K562 (cell line): ENCODE results near the gene PI4KA. TPM values are rescaled to one million over a fixed set of nuclear protein-coding genes. Genes with fewer than 3 reads are reported as not detected.

Source experiments
- CSDE1 ChIP-seq, 2 experiments: fragments of 450-650 bp; IDR thresholded peaks; 2 replicates each; pipeline ENCODE4 v1.6.1; 2016; ENCODE audit warnings: mild to moderate bottlenecking in 1 of 2
- GABPB2 ChIP-seq: fragments of 250-450 bp; sonication (Bioruptor Pico); conservative IDR thresholded peaks from 2 replicates; pipeline ENCODE4 v1.5.1; 2021; ENCODE audit warnings: mild to moderate bottlenecking
- HDAC1 ChIP-seq, 2 experiments: fragments of 450-650 bp; IDR thresholded peaks; 2 replicates each; pipeline ENCODE4 v1.6.1; 2016 to 2017; ENCODE audit warnings: inconsistent platforms in 1 of 2, mild to moderate bottlenecking in 1 of 2, moderate library complexity in 1 of 2
- HLTF ChIP-seq: fragments of 450-650 bp; IDR thresholded peaks from 2 replicates; pipeline ENCODE4 v1.6.1; 2016
- MYBL2 ChIP-seq, 2 experiments: fragments of 450-650 bp in 1 of 2; sonication (generic) in 1 of 2; formaldehyde crosslinking in 1 of 2; IDR thresholded peaks; 2 replicates each; pipeline versions ENCODE4 v1.6.1 to v1.8.1; 2017 to 2022; ENCODE audit warnings: borderline replicate concordance in 1 of 2, inconsistent platforms in 1 of 2, low read depth in 1 of 2, mild to moderate bottlenecking in 1 of 2, missing genetic modification reagents in 1 of 2, moderate library complexity in 1 of 2
- NR2C1 ChIP-seq, 2 experiments: fragments of 450-650 bp; IDR thresholded peaks; 2 replicates each; pipeline ENCODE4 v1.6.1; 2017; ENCODE audit warnings: mild to moderate bottlenecking in 2 of 2, antibody characterized with exemption in 1 of 2, inconsistent platforms in 1 of 2, missing compliant biosample characterization in 1 of 2, missing genetic modification characterization in 1 of 2
- SFPQ ChIP-seq: fragments of 200-400 bp; formaldehyde crosslinking; IDR thresholded peaks from 2 replicates; pipeline ENCODE4 v1.6.1; 2017; ENCODE audit warnings: mild to moderate bottlenecking, low read depth, low read length, moderate library complexity
- TEAD2 ChIP-seq: fragments of 450-650 bp; IDR thresholded peaks from 2 replicates; pipeline ENCODE4 v1.6.1; 2016; ENCODE audit warnings: missing genetic modification characterization, control low read depth, missing compliant biosample characterization
- THRB ChIP-seq: fragments of 450-650 bp; formaldehyde crosslinking; conservative IDR thresholded peaks from 2 replicates; pipeline ENCODE4 v1.4.0; 2022; ENCODE audit warnings: mild to moderate bottlenecking, missing genetic modification characterization
- ZBTB9 ChIP-seq: fragments of 450-650 bp; formaldehyde crosslinking; IDR thresholded peaks from 2 replicates; pipeline ENCODE4 v1.4.0; 2020; ENCODE audit warnings: mild to moderate bottlenecking, moderate library complexity
- ZNF121 ChIP-seq: sonication (generic); formaldehyde crosslinking; conservative IDR thresholded peaks from 2 replicates; pipeline ENCODE4 v1.8.0; 2022; ENCODE audit warnings: missing genetic modification reagents
- ZNF197 ChIP-seq: fragments of 200-800 bp; sonication (Bioruptor generic); IDR thresholded peaks from 2 replicates; pipeline ENCODE4 v1.6.1; 2016; ENCODE audit warnings: low read depth, missing genetic modification characterization, missing compliant biosample characterization
- ZNF311 ChIP-seq: fragments of 250-450 bp; sonication (Bioruptor Pico); IDR thresholded peaks from 2 replicates; pipeline ENCODE4 v1.4.0; 2020; ENCODE audit warnings: mild to moderate bottlenecking, moderate library complexity
- ZNF592 ChIP-seq: fragments of 450-650 bp; IDR thresholded peaks from 2 replicates; pipeline ENCODE4 v1.6.1; 2017; ENCODE audit warnings: antibody characterized with exemption, mild to moderate bottlenecking
- ZNF668 ChIP-seq: fragments of 250-450 bp; sonication (Bioruptor Pico); IDR thresholded peaks from 2 replicates; pipeline ENCODE4 v1.8.0; 2022; ENCODE audit warnings: mild to moderate bottlenecking, inconsistent platforms
- ZSCAN32 ChIP-seq: fragments of 450-650 bp; formaldehyde crosslinking; IDR thresholded peaks from 2 replicates; pipeline ENCODE4 v1.4.0; 2020; ENCODE audit warnings: mild to moderate bottlenecking, moderate library complexity
- polyA plus RNA-seq, 8 experiments: library from polyadenylated mRNA; depleted of rRNA in 4 of 8; stranded (reverse) in 5 of 8; unstranded in 3 of 8; fragments of >200 nt; fragmentation: Nextera tagmentation in 2 of 8; fragmentation: Illumina TruSeq in 1 of 8; extraction: Ambion mirVana in 2 of 8; extraction: Trizol in 1 of 8; gene quantifications; 2 replicates each; pipeline versions ENCODE4 v1.2.1 to v1.2.3, GENCODE V29; 2011 to 2014; ENCODE audit warnings: inconsistent platforms in 1 of 8, missing spikeins in 1 of 8
- total RNA-seq, 7 experiments: library from RNA; depleted of rRNA in 6 of 7; stranded (reverse); fragments of >200 nt in 6 of 7; fragmentation: Illumina TruSeq in 2 of 7; extraction: Trizol in 2 of 7; gene quantifications; 2 replicates each; pipeline versions ENCODE4 v1.2.1 to v1.2.3, GENCODE V29; 2011 to 2021; ENCODE audit warnings: low replicate concordance in 1 of 7

PI4KA gene
- total and polyA plus RNA-seq, 9 of the 15 experiments (the other 6 are each of a cell fraction or from before 2014, with no cell fraction given) = 7.3 to 187 (median 84.7) TPM

- TF ChIP-seq ZBTB9 (CRISPR knock-in tag) (no peak), ZNF197 (no peak), ZSCAN32 (no peak), ZNF121 (CRISPR knock-in tag) (no peak), NR2C1 (IDR thresholded peaks at IDR 0.05) (0 out of 2 replicates have a peak, but pooled peaks have one; percentile 1), NR2C1 (tag; IDR thresholded peaks at IDR 0.05) (no peak), HLTF (peak; percentile 95), TEAD2 (tag) (no peak), HDAC1 (IDR thresholded peaks at IDR 0.05) (0 out of 4 replicates have a peak, but pooled peaks of 1 of the 2 experiments have one; percentile 26), CSDE1 (IDR thresholded peaks at IDR 0.05) (peak in 1 of 2 experiments; percentile 82; a peak in 1 of 4 replicates), ZNF592 (no peak), SFPQ (no peak), MYBL2 (IDR thresholded peaks at IDR 0.05; ENCODE audit: low read depth) (peak; percentile 7; the same call in 1 of the 2 replicates), MYBL2 (CRISPR knock-in tag; IDR thresholded peaks at IDR 0.05; ENCODE audit: borderline replicate concordance) (no peak), ZNF311 (CRISPR knock-in tag) (no peak), THRB (CRISPR knock-in tag) (peak; percentile 75; the same call in 1 of the 2 replicates), ZNF668 (CRISPR knock-in tag) (peak; percentile 15; the same call in 1 of the 2 replicates), GABPB2 (CRISPR knock-in tag) (no peak)
Measured at GRCh38 chr22:20740222-20740951, 118.2 kb downstream of the PI4KA start (continued).
